ENCODE data around the gene PTMA.
A peak's percentile ranks its signal among the peaks of the same experiment; 100 is the strongest.

The PTMA gene

DNA sequence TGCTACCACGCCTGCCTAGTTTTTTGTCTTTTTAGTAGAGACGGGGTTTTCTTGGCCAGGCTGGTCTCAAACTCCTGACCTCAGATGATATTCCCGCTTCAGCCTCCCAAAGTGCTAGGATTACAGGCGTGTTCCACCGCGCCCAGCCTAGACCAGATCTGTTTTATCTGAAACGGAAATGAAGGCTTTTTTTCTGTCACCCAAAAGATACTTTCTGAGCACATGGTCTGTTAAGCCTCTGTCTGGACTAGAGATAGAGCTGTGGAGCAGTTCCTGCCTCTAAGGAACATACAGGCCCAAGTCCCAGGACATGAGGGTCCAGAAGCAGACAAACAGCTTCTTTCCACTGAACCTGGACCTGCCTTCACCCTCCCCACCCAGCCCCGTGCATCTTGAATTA, 43.6 kb upstream of the PTMA start:
- DNase-seq (ENCODE audit: low spot score), result no peak
- TF ChIP-seq, protein P1, sequence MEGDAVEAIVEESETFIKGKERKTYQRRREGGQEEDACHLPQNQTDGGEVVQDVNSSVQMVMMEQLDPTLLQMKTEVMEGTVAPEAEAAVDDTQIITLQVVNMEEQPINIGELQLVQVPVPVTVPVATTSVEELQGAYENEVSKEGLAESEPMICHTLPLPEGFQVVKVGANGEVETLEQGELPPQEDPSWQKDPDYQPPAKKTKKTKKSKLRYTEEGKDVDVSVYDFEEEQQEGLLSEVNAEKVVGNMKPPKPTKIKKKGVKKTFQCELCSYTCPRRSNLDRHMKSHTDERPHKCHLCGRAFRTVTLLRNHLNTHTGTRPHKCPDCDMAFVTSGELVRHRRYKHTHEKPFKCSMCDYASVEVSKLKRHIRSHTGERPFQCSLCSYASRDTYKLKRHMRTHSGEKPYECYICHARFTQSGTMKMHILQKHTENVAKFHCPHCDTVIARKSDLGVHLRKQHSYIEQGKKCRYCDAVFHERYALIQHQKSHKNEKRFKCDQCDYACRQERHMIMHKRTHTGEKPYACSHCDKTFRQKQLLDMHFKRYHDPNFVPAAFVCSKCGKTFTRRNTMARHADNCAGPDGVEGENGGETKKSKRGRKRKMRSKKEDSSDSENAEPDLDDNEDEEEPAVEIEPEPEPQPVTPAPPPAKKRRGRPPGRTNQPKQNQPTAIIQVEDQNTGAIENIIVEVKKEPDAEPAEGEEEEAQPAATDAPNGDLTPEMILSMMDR (IDR thresholded peaks at IDR 0.05; ENCODE audit: extremely low read depth, missing control alignments), result no peak

DNA sequence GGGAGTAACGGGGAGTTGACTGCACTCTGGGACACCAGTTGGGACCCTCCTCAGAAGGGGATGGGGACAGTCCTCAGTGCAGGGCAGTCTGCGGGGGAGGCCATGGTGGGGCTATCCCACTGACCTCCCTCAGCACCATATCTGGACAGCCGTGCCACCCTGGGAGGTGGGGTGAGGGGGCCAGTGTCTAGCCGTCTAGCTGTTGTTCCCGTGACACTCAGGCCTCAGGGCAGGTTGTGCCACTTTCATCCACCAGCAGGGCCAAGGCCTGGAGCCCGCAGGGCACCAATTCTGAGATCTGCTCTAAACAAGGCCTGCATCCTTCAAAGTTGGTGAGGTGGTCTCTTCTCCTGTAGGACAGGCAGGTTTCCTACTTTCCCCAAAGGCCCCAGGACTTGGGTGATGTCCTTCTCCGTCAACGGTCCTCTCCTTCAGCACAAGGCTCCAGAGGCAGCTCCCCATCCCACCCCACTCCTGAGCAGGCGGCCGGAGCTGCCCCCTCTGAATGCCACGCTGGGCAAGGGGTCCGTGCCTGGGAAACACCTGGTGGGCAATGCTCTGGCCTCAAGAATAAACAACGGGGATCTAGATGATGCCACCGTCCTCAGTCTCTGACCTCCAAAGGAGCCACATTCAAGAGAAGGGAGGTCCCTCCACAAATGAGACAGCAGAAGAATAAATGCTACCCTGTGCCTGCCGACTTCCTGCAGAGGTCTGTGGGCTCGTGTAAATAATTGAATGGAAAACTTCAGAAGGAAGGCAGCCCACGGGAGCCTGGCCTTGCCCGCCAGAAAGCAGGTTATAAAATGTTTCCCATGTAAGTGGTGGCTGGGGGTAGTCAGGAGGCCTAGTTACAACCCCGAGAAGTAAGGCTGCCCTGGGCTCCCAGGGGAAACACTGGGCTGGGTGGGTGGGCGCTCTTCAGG, 42.8 kb upstream of the PTMA start:
- no peak for DNase-seq (ENCODE audit: low spot score)
- TF ChIP-seq, protein P1 (IDR thresholded peaks at IDR 0.05; ENCODE audit: extremely low read depth, missing control alignments), result no peak

DNA sequence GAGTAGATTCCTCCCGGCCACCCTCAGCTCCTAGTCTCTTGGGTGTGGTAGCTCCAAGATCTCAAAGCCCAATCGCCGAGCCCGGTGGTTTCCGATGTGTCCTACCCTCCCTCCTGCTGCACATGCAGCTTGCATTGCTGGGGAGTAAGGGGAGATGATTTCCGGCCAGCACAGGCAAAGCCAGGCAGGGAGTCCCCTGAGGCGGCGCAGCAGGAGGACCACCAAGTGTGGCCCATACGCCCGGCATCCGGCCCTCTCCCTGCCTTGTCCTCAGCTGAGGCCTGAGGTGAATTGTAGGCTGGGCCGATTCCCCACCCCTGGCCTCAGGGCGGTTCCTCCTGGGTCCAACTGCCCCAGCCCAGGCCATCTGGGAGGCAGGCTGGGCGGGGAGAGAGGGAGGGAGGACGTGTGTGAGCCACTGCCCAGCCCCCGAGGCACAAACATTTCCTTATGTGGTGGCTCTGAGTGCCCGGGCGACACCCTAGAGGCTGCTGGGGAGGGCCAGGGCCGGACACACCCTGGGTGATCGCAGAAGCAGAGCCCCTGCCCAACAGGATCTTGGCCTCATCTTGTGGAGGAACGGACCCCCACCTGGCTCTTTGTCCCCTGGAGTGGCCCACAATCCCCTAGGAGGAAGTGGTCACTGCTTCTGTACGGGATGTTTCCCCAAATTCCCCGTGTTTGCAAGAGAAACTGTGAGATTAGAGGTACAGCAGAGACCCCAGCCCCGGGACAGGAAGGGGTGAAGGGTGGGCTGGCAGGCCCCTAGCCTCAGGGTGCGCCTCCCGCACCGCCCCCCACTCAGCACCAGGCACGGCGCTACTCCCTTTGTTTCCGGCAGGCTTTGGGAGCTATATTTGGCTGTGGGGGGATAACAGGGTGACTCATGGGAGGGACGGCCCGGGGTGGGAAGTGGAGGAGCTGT, 41.9 kb upstream of the PTMA start:
- TF ChIP-seq, protein P1 (IDR thresholded peaks at IDR 0.05; ENCODE audit: extremely low read depth, missing control alignments), result no peak
- DNase-seq (ENCODE audit: low spot score), result peak; percentile 78

DNA sequence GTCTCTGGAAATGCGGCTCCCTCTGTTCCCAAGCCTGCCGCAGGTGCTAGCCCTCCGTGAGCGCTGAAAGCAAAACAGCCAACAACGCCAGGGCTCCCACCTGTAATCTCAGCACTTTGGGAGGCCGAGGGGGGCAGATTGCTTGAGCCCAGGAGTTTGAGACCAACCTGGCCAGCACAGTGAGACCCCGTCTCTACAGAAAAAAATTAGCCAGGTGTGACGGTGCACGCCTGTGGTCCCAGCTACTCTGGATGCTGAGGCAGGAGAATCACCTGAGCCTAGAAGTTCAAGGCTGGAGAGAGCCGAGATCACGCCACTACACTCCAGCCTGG, 41.3 kb upstream of the PTMA start:
- DNase-seq (ENCODE audit: low spot score), result no peak
- TF ChIP-seq, protein P1 (IDR thresholded peaks at IDR 0.05; ENCODE audit: extremely low read depth, missing control alignments), result no peak

DNA sequence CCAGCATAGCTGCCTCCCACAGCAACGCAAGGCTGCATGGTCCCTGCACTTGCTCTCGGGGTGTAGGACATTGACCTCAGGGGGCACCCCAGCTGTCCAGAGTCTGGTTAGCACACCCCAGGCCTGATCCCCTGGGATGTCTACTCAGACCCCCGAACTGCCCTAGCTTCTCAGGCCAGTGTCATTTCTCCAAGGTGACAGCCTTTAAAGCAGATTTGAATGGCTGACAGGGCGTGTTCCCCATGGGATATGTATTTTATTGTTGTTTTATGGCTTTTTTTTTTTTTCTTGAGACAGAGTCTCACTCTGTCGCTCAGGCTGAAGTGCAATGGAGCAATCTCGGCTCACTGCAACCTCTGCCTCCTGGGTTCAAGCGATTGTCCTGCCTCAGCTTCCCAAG, 40.8 kb upstream of the PTMA start:
- peak; percentile 3 for DNase-seq (ENCODE audit: low spot score)
- TF ChIP-seq, protein P1 (IDR thresholded peaks at IDR 0.05; ENCODE audit: extremely low read depth, missing control alignments), result no peak

DNA sequence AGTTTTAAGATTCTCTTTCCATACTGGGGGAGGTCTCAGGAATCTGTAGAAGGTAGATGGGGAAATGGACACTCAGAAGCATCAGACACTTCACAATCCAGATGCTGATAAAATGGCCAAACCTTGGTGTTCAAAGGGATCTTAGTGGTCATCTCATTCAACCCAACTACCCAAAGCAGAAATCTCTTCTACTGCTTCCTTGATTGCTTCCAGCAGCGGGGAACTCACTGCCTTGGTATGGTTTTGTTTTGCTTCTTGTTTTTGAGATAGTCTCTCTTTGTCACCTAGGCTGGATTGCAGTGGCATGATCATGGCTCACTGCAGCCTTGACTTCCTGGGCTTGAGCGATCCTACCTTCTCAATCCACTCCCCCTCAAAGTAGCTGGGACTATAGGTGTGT, 39.3 kb upstream of the PTMA start:
- TF ChIP-seq, protein P1 (IDR thresholded peaks at IDR 0.05; ENCODE audit: extremely low read depth, missing control alignments), result no peak

More for the DNA sequence above, 39.3 kb upstream of the PTMA start:
- DNase-seq (ENCODE audit: low spot score), result no peak
